LNCaP clone FGC (cell line): ENCODE measurements around the gene FOLR2.
"Not testable (repeated sequence)": the region's sequence is repeated elsewhere in the genome, so short reads cannot be mapped to it uniquely, and the experiment has no call there.

Experiments
- DNase-seq: peaks from one replicate; pipeline ENCODE4 v3.0.0-alpha.2; 2011; ENCODE audit warnings: low read depth
- H3K4me3 ChIP-seq: 2 replicates; pipeline ENCODE4 v1.5.1; 2011; ENCODE audit warnings: mild to moderate bottlenecking, low read depth, low read length, control low read depth
- CTCF ChIP-seq: IDR thresholded peaks from 2 replicates; pipeline ENCODE4 v1.5.1; 2012; ENCODE audit warnings: mild to moderate bottlenecking; ENCODE audit not compliant: control insufficient read depth, insufficient read depth; ENCODE audit errors: extremely low read depth

FOLR2 gene

GRCh38 chr11:72265951-72266350 lies 49.4 kb downstream of the FOLR2 start:
- no peak for DNase-seq
- no peak for TF ChIP-seq CTCF
- H3K4me3 ChIP-seq: no peak overlapping the region

- DNase-seq, H3K4me3 ChIP-seq: not testable (repeated sequence)
Measured at GRCh38 chr11:72266960-72267359, 50.4 kb downstream of the FOLR2 start.

- no peak overlapping the region for H3K4me3 ChIP-seq
- no peak for TF ChIP-seq CTCF
- DNase-seq: no peak
Measured at GRCh38 chr11:72267956-72268617, 51.5 kb downstream of the FOLR2 start.
